Muscle of leg (tissue), 11 donors: ENCODE results near the gene SYCP2L. TPM values are rescaled to one million over a fixed set of nuclear protein-coding genes. Genes with fewer than 3 reads are reported as not detected.
"Not testable (repeated sequence)": the region's sequence is repeated elsewhere in the genome, so short reads cannot be mapped to it uniquely, and the experiment has no call there.

Experiments used
- DNase-seq: peaks from one replicate; pipeline ENCODE4 v3.0.0; 2013
- H3K27ac ChIP-seq: one replicate; pipeline ENCODE4 v1.5.1; 2013; ENCODE audit warnings: mild to moderate bottlenecking, low read length, control low read depth
- H3K27me3 ChIP-seq: one replicate; pipeline ENCODE4 v1.6.1; 2013; ENCODE audit warnings: low read length; ENCODE audit not compliant: control insufficient read depth, insufficient read depth
- H3K36me3 ChIP-seq: one replicate; pipeline ENCODE4 v1.6.1; 2013; ENCODE audit warnings: low read length; ENCODE audit not compliant: control insufficient read depth, insufficient read depth
- H3K4me1 ChIP-seq: one replicate; pipeline ENCODE4 v1.6.1; 2013; ENCODE audit warnings: low read length; ENCODE audit not compliant: control insufficient read depth, insufficient read depth
- H3K4me3 ChIP-seq: one replicate; pipeline ENCODE4 v1.5.1; 2013; ENCODE audit warnings: low read length, control low read depth
- H3K9me3 ChIP-seq: replicated peaks from 2 replicates; pipeline ENCODE4 v1.6.1; 2013; ENCODE audit warnings: low read depth, low read length; ENCODE audit not compliant: control insufficient read depth
- WGBS: methylation state at CpG from one replicate; pipeline ENCODE4 v1.1.5; 2013; ENCODE audit warnings: missing lambda C conversion rate; ENCODE audit not compliant: insufficient coverage; 5-methylcytosine and 5-hydroxymethylcytosine counted together
- polyA plus RNA-seq, 8 donors: library from polyadenylated mRNA; unstranded; fragments of 120-200 nt; gene quantifications; one replicate each; pipeline versions ENCODE4 v1.2.1 to v1.2.3, GENCODE V29; 2013; ENCODE audit warnings: inconsistent platforms in 1 of 8, low replicate concordance in 1 of 8; ENCODE audit not compliant: insufficient read length in 8 of 8, insufficient read depth in 1 of 8
- total RNA-seq: library from RNA; stranded (reverse); fragments of 120-200 nt; gene quantifications from one replicate; pipeline ENCODE4 v1.2.4, GENCODE V29; 2013

Gene SYCP2L
- total and polyA plus RNA-seq, 9 donors = 0.59 to 3.5 (median 2.1) TPM

DNA sequence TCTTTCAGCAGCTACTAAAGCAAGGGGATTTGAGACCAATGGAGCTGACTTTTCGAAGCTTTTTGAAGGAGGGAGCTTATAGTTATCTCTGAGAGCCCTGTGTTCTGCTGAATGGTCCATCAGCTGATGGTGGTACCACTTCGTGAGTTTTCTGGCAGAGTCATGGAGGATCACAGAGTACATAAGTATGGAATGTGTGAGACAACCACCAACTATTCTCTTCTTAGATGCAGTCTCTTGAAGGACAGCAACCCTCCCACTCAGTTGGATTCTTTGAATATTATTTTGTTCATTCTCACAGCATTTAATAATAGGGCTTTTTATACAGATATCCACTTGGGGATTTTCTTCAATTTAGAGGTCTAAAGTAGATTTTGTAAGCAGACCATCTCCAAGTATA is 81.9 kb downstream of the SYCP2L start:
- H3K9me3 ChIP-seq = peaks cover 4% of the 10 kb centered on the region
- H3K27ac ChIP-seq = no peak overlapping the region
- H3K4me3 ChIP-seq = no peak overlapping the region
- WGBS = 50% methylated on average over 1 of the region's 2 CpGs
- no peaks in the 10 kb centered on the region for H3K36me3 ChIP-seq
- no peak for DNase-seq
- no peaks in the 10 kb centered on the region for H3K4me1 ChIP-seq
- no peaks in the 10 kb centered on the region for H3K27me3 ChIP-seq

DNA sequence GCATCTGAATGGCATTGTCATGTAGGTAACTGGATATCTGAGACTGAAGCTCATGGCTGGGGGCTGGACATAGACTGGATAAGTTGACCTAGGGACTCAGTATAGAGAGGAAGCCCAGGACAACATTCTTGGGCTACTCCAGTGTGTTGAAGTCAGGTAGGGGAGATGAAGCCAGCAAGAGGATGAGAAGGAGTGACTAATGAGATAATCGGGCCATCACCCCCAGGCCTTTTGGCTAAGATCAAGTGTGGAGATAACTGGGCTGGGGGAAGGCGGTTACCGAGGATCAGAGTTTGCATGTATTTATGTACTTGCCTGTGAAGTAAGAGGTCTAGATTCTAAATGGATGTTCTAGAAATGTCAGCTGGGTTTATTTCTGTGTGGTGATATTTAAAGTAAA is 83.9 kb downstream of the SYCP2L start:
- H3K4me1 ChIP-seq = no peaks in the 10 kb centered on the region
- WGBS = 97% methylated on average over 3 of the region's 3 CpGs
- no peak overlapping the region for H3K4me3 ChIP-seq
- H3K9me3 ChIP-seq = peaks cover 4% of the 10 kb centered on the region
- no peaks in the 10 kb centered on the region for H3K36me3 ChIP-seq
- H3K27me3 ChIP-seq = no peaks in the 10 kb centered on the region
- no peak for DNase-seq
- no peak overlapping the region for H3K27ac ChIP-seq

DNA sequence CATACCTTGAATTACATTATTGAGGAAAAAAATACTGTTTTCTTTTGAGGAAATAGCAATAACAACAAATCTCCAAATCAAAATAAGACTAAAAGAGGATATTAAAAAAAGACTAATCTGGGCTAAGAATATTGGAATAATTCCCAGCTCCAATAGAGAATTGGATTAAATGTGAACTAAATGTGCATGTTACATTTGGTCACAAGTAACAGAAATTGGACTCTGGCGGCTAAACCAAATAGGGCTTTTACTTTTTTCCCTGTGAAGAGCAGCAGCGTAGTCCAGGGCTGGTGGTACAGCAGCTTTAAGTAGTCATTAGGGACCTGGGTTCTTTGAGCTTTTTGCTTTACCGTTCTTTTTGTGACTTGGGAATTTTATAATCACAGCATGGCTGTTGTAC is 85.3 kb downstream of the SYCP2L start:
- no peaks in the 10 kb centered on the region for H3K4me1 ChIP-seq
- H3K4me3 ChIP-seq = no peak overlapping the region
- H3K27me3 ChIP-seq = no peaks in the 10 kb centered on the region
- peaks cover 2% of the 10 kb centered on the region for H3K9me3 ChIP-seq
- H3K27ac ChIP-seq = no peak overlapping the region
- WGBS = 20% methylated on average over 1 of the region's 3 CpGs
- DNase-seq = peak; percentile 62
- H3K36me3 ChIP-seq = no peaks in the 10 kb centered on the region

GRCh38 chr6:10976571-10976970 is 89.7 kb downstream of the SYCP2L start:
- Histone ChIP-seq H3K36me3 (no peaks in the 10 kb centered on the region), H3K27me3 (no peaks in the 10 kb centered on the region), H3K4me3 (no peak overlapping the region), H3K4me1 (no peaks in the 10 kb centered on the region), H3K9me3 (no peaks in the 10 kb centered on the region), H3K27ac (no peak overlapping the region)
- DNase-seq = no peak
- 83% methylated on average over 6 of the region's 6 CpGs for WGBS

GRCh38 chr6:10977231-10977968 is 90.5 kb downstream of the SYCP2L start:
- H3K4me3 ChIP-seq = no peak overlapping the region

GRCh38 chr6:10979603-10980002 is 92.8 kb downstream of the SYCP2L start:
- Histone ChIP-seq H3K36me3 (no peaks in the 10 kb centered on the region), H3K4me1 (no peaks in the 10 kb centered on the region), H3K4me3 (no peak overlapping the region), H3K27ac (no peak overlapping the region), H3K27me3 (no peaks in the 10 kb centered on the region), H3K9me3 (no peaks in the 10 kb centered on the region)
- DNase-seq = no peak
- WGBS = no CpG with 5 or more reads among the region's 1 CpG

More at GRCh38 chr6:10977231-10977968, 90.5 kb downstream of the SYCP2L start:
- no peak for DNase-seq
- WGBS = 87% methylated on average over 3 of the region's 5 CpGs
- no peaks in the 10 kb centered on the region for H3K27me3 ChIP-seq
- H3K9me3 ChIP-seq = no peaks in the 10 kb centered on the region
- H3K4me1 ChIP-seq = no peaks in the 10 kb centered on the region
- H3K27ac ChIP-seq = no peak overlapping the region
- H3K36me3 ChIP-seq = no peaks in the 10 kb centered on the region

- H3K27ac ChIP-seq = no peak overlapping the region
- no peak overlapping the region for H3K4me3 ChIP-seq
- no peaks in the 10 kb centered on the region for H3K4me1 ChIP-seq
- WGBS = 67% methylated on average over 1 of the region's 1 CpG
- H3K9me3 ChIP-seq = no peaks in the 10 kb centered on the region
- no peaks in the 10 kb centered on the region for H3K36me3 ChIP-seq
- no peak for DNase-seq
- no peaks in the 10 kb centered on the region for H3K27me3 ChIP-seq
These were observed 94.6 kb downstream of the SYCP2L start for GRCh38 chr6:10981409-10981808.

DNA sequence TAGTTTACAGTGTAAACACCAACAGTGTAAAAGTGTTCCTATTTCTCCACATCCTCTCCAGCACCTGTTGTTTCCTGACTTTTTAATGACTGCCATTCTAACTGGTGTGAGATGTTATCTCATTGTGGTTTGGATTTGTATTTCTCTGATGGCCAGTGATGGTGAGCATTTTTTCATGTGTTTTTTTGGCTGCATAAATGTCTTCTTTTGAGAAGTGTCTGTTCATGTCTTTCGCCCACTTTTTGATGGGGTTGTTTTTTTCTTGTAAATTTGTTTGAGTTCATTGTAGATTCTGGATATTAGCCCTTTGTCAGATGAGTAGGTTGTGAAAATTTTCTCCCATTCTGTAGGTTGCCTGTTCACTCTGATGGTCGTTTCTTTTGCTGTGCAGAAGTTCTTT is 98.1 kb downstream of the SYCP2L start:
- WGBS = no CpG with 5 or more reads among the region's 2 CpGs

GRCh38 chr6:10989587-10989986 is 102.7 kb downstream of the SYCP2L start:
- no peak for DNase-seq
- Histone ChIP-seq H3K4me3 (no peak overlapping the region), H3K27ac (no peak overlapping the region), H3K27me3 (no peaks in the 10 kb centered on the region), H3K4me1 (no peaks in the 10 kb centered on the region), H3K9me3 (no peaks in the 10 kb centered on the region), H3K36me3 (no peaks in the 10 kb centered on the region)
- 90% methylated on average over 11 of the region's 15 CpGs for WGBS

More for the DNA sequence above, 98.1 kb downstream of the SYCP2L start:
- not testable (repeated sequence) for H3K4me1 ChIP-seq, H3K4me3 ChIP-seq, H3K27ac ChIP-seq, H3K9me3 ChIP-seq, H3K36me3 ChIP-seq, H3K27me3 ChIP-seq, DNase-seq

DNA sequence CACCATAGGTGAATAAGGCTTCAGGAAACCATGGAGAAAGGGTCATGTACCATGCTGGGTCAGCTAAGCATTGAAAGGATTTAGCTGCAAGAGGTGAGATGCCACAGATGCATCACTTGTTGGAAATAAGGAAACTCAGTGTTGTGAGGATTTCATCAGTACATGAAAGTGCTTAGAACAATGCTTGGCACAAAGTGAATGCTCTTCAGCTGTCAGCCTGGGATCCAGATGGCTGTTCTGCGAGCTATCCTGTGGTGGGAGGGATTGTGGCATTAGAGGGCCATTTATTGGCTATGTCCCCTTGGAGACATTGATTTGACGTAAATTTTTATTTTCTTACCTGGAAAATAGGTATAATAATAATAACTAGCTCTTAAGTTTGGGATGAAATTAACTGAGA is 104.3 kb downstream of the SYCP2L start:
- H3K4me3 ChIP-seq = no peak overlapping the region
- no peak overlapping the region for H3K27ac ChIP-seq
- no peaks in the 10 kb centered on the region for H3K27me3 ChIP-seq
- DNase-seq = no peak
- H3K9me3 ChIP-seq = no peaks in the 10 kb centered on the region
- no peaks in the 10 kb centered on the region for H3K36me3 ChIP-seq
- WGBS = no CpG with 5 or more reads among the region's 2 CpGs
- no peaks in the 10 kb centered on the region for H3K4me1 ChIP-seq

- Histone ChIP-seq H3K4me1 (no peaks in the 10 kb centered on the region), H3K27ac (no peak overlapping the region), H3K9me3 (no peaks in the 10 kb centered on the region), H3K36me3 (no peaks in the 10 kb centered on the region), H3K4me3 (no peak overlapping the region), H3K27me3 (no peaks in the 10 kb centered on the region)
- no peak for DNase-seq
- 91% methylated on average over 6 of the region's 8 CpGs for WGBS
These were observed 107.0 kb downstream of the SYCP2L start for GRCh38 chr6:10993896-10994295.
